ENCODE data around the gene PDE1A. TPM values are rescaled to one million over a fixed set of nuclear protein-coding genes. Genes with fewer than 3 reads are reported as not detected.

PDE1A gene
- total RNA-seq, 4 donors from 2014 or later: 9.2 to 11.0 (median 10.1) TPM

DNA sequence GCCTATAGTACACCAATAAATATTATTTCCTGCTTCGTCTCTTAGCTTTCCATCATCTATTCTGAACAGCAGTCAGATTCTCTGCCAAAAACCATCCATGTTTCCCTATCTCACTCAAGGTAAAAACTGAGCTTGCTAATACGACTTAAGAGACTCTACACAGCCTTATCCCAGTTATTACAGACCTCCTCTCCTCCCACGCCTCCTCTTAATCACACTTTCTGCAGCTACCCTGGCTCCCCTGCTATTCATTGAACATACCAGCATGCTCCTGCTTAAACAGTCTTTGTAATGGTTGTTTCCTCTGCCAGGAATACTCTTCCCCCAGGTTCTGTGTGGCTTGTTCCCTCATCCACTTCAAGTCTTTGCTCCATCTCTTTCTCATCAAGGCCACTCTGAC lies 81.5 kb downstream of the PDE1A start:
- TF ChIP-seq, protein P1, sequence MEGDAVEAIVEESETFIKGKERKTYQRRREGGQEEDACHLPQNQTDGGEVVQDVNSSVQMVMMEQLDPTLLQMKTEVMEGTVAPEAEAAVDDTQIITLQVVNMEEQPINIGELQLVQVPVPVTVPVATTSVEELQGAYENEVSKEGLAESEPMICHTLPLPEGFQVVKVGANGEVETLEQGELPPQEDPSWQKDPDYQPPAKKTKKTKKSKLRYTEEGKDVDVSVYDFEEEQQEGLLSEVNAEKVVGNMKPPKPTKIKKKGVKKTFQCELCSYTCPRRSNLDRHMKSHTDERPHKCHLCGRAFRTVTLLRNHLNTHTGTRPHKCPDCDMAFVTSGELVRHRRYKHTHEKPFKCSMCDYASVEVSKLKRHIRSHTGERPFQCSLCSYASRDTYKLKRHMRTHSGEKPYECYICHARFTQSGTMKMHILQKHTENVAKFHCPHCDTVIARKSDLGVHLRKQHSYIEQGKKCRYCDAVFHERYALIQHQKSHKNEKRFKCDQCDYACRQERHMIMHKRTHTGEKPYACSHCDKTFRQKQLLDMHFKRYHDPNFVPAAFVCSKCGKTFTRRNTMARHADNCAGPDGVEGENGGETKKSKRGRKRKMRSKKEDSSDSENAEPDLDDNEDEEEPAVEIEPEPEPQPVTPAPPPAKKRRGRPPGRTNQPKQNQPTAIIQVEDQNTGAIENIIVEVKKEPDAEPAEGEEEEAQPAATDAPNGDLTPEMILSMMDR (IDR thresholded peaks at IDR 0.05; ENCODE audit: low read depth): no peak

DNA sequence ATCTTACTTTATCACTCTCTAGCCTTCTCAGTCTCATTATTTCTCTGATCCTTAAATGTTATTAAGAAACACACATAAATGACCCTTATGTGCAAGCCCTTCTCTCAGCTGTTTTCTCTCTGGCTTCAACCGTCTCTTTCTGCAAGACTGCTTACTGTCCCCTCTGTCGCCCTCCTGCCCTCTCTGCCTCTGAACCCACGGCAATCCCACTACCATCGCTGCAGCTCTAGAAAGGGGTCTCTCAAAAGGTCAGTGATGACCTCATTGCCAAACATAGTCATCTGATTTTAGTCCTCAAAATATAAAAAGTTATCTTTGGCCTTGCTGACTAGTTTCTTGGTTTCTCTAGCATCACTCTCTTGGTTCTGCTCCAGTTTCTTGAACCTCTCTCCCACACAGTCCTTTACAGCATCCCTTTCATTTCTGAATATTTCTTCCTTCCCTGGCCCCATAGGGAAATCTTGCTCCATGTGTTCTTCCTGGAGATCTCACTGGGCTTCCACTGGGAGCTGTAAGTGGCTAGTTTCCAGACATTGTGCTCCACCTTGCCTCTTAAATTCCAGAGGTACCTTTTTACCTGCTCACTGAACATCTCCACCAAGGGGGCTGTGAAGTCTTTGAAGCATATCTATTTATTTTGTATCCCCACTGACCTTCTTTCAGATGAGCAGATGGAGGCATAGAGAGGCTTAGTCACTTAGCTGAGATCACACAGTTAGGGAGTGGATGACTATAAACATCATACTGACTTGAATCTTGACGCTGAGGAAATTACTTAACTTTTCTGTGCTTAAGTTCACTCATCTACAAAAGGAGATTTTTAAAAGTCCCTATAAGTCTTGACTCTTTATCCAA lies 96.2 kb downstream of the PDE1A start:
- TF ChIP-seq, protein P1 (IDR thresholded peaks at IDR 0.05; ENCODE audit: low read depth): no peak

DNA sequence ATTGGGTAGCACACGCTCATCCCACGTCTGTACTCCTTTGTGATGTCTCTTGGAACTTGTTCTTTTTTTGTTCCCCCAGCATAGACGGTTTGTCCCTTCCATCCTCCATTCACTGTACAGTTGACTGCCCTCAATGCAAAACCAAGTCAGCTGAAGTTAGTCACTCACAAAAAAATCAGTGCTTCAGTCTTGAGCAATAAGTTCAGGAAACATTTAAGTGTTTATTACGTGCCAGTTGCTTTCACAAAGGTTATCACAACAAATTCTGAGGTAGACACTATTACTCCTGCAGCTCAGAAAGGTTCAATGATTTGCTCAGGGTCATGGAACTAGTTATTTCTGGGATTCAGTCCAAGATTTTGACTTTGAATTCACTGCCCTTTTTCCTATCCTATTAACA lies 102.2 kb downstream of the PDE1A start:
- TF ChIP-seq, protein P1 (IDR thresholded peaks at IDR 0.05; ENCODE audit: low read depth): no peak

DNA sequence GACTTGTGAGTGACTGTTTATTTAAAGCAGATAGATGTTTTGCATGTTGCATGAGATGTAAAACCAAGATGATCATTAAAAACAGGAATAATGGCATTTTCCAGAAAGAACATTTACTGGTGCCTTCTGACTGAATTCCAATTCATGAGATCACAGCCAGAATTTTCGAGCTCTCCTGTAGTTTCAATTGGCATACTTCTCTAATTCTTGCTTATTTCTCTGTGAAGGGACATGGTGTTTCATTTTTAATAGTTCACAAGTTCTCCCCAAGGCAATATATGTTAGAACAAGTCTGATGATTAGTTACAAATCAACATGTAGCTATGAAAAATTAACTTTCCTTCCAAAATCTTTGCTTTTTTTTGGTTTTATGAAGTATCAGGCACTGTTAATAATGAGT lies 105.7 kb downstream of the PDE1A start:
- TF ChIP-seq, protein P1 (IDR thresholded peaks at IDR 0.05; ENCODE audit: low read depth): no peak

DNA sequence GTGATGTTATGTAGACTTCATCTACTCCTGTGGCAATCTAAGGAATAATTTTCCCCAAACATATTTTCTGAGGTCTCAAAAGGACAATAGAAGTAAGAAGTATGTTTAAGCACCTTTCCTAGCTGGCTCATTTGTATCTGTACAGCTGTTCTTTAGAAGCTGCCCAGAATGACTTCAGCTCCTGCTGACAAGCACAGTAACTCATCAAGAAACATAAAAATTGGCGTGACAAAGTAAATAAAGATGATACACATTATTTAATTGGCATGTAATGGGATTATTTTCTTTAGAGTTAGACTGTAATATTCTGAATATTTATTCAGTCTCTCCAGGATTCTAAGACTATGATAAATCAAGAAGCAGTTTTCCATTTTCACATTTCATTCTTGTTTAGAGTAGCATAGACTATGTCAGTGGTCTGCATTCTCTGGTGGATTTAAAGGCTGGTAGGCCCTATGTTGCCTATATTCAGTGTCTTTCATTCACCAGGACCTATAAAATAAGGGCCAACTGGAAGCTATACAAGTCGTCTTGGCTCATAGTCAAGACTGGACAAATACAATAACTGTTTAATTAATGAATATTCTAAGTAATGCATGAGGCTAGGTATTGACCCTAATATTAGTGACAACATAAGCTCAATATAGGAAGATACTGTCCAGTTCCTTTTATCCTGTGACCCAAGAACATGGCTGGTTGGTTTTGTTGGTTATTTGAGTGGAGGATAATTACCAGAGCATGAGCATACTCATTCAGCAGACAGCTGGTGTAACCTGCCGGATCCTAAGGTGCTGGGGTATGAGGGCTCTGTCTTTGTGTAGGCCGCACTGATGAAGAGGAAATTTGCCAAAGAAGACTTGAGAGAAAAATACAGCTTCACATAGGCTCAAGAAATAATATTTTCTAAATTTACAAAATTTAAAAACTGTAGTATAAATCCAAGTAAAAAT lies 107.0 kb downstream of the PDE1A start:
- TF ChIP-seq, protein P1 (IDR thresholded peaks at IDR 0.05; ENCODE audit: low read depth): no peak

DNA sequence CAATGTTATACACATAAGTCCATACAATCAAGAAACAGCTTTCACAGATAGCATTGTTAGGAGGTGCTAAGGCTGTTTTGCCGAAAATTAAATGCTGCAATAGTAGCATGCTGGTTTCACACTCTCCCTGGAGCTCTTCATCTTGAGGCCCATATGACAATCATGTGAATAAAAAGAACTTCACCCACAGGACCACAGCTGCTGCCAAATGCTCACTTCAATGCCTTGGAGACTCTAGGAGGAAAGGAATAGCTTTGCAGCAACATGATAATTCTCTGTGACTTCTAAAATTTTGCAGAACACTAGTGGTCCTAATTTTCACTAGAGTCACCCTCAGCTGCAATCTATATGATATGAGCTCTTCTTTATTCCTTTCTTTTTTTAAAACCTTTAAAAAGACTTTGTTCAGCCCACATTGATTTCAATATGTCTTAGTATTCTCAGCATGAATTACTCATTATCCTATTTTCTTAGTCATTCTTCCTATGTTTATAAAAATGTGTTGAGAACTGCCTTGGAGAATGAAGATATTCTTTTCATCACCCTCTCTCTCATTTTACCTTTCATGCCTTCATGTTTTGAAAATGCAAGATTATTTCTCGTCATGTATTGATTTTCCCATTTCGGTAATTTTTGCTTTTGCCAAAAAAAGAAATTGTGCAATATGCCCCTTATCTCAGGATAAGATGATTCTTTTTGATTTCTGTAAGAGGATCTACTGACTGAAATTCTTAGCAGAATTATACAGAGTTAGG lies 108.2 kb downstream of the PDE1A start:
- TF ChIP-seq, protein P1 (IDR thresholded peaks at IDR 0.05; ENCODE audit: low read depth): no peak

Data from subcutaneous adipose tissue (tissue), 4 donors.